Panc1 (cell line): ENCODE data around the gene RNF111. TPM values are rescaled to one million over a fixed set of nuclear protein-coding genes. Genes with fewer than 3 reads are reported as not detected.

Experiments
- ATAC-seq: fragments of 200-7000 bp; cut with Tn5 transposase; 2 replicates; pipeline ENCODE4 v1.9.1; 2020; ENCODE audit warnings: mild to moderate bottlenecking, moderate library complexity
- BruUV-seq: library from RNA; stranded (reverse); fragments of 400-500 nt; replicated peaks from 2 replicates; lab custom pipeline; 2021; lab: Mats Ljungman, UMichigan
- CTCF ChIA-PET: fragments of 300-600 bp; sonication (Branson Sonifier 250); formaldehyde crosslinking; loops from one replicate; lab custom pipeline; 2022; ENCODE audit warnings: antibody characterized with exemption; lab: Charles Lee
- POLR2A ChIA-PET: fragments of 300-600 bp; sonication (Branson Sonifier 250); formaldehyde crosslinking; loops from one replicate; lab custom pipeline; 2022; ENCODE audit warnings: antibody characterized with exemption; lab: Charles Lee
- DNase-seq: peaks from one replicate; pipeline ENCODE4 v3.0.0-alpha.2; 2010; ENCODE audit warnings: low read depth, low spot score
- H3K27ac ChIP-seq: 2 replicates; pipeline ENCODE4 v1.5.1; 2011; ENCODE audit warnings: mild to moderate bottlenecking, low read length, inconsistent platforms
- H3K27me3 ChIP-seq: fragments of 200-500 bp; sonication (Bioruptor generic); 2 replicates; pipeline ENCODE4 v1.6.0; 2014; ENCODE audit warnings: low read length, inconsistent platforms; ENCODE audit not compliant: control insufficient read depth, insufficient read depth
- H3K36me3 ChIP-seq: fragments of 200-500 bp; sonication (Bioruptor generic); 2 replicates; pipeline ENCODE4 v1.5.1; 2014; ENCODE audit warnings: inconsistent platforms, mild to moderate bottlenecking, low read length, moderate library complexity; ENCODE audit not compliant: control insufficient read depth, insufficient read depth
- H3K4me1 ChIP-seq: 2 replicates; pipeline ENCODE4 v1.5.1; 2011; ENCODE audit warnings: inconsistent platforms, mild to moderate bottlenecking, low read length, moderate library complexity; ENCODE audit not compliant: control insufficient read depth, insufficient read depth
- H3K4me3 ChIP-seq, 2 experiments: 2 replicates each; pipeline ENCODE4 v1.5.1; 2011 to 2012; ENCODE audit warnings: low read depth in 2 of 2, low read length in 2 of 2, mild to moderate bottlenecking in 2 of 2, inconsistent platforms in 1 of 2, moderate library complexity in 1 of 2
- H3K9me3 ChIP-seq: fragments of 200-500 bp; sonication (Bioruptor generic); 2 replicates; pipeline ENCODE4 v1.5.1; 2014; ENCODE audit warnings: low read depth, mild to moderate bottlenecking, inconsistent platforms, low read length, moderate library complexity; ENCODE audit not compliant: control insufficient read depth, insufficient read depth
- POLR2AphosphoS5 ChIP-seq: IDR thresholded peaks from 2 replicates; pipeline ENCODE4 v1.6.1; 2012; ENCODE audit warnings: mild to moderate bottlenecking, low read depth, low read length, moderate library complexity
- SIN3A ChIP-seq: IDR thresholded peaks from 2 replicates; pipeline ENCODE4 v1.6.1; 2012; ENCODE audit warnings: low read depth, mild to moderate bottlenecking, low read length, moderate library complexity, borderline replicate concordance; ENCODE audit not compliant: insufficient read depth
- TCF7L2 ChIP-seq: IDR thresholded peaks from 2 replicates; pipeline ENCODE4 v1.6.1; 2011; ENCODE audit warnings: mild to moderate bottlenecking, low read depth, low read length, inconsistent platforms
- in situ Hi-C: cut with HindIII; loops from 2 replicates; pipeline ENCODE4 v1.10.0; 2016; ENCODE audit warnings: low sequenced_read_pairs, low pct_unique_long_range_greater_than_20kb
- intact Hi-C: fragments of 100-400 bp; cut with micrococcal nuclease; formaldehyde crosslinking; loops from one replicate; pipeline ENCODE4 v1.10.0; 2022; ENCODE audit not compliant: unreplicated experiment
- total RNA-seq: library from RNA; stranded (reverse); gene quantifications from one replicate; pipeline ENCODE4 v1.2.1, GENCODE V29; 2021; ENCODE audit not compliant: unreplicated experiment
- TF ChIP-seq, protein P1 (sequence below): fragments of 450-650 bp; IDR thresholded peaks from 2 replicates; pipeline ENCODE4 v1.5.1; 2017; ENCODE audit warnings: mild to moderate bottlenecking
- TF ChIP-seq, protein P2 (sequence below), 2 experiments: IDR thresholded peaks; 2 replicates each; pipeline ENCODE4 v1.6.1; 2011 to 2012; ENCODE audit warnings: low read depth in 2 of 2, control low read depth in 1 of 2, low read length in 1 of 2, mild to moderate bottlenecking in 1 of 2, moderate library complexity in 1 of 2; ENCODE audit not compliant: insufficient read depth in 1 of 2

Gene RNF111
- total RNA-seq, 1 experiment from 2014 or later = 37.2 TPM

DNA sequence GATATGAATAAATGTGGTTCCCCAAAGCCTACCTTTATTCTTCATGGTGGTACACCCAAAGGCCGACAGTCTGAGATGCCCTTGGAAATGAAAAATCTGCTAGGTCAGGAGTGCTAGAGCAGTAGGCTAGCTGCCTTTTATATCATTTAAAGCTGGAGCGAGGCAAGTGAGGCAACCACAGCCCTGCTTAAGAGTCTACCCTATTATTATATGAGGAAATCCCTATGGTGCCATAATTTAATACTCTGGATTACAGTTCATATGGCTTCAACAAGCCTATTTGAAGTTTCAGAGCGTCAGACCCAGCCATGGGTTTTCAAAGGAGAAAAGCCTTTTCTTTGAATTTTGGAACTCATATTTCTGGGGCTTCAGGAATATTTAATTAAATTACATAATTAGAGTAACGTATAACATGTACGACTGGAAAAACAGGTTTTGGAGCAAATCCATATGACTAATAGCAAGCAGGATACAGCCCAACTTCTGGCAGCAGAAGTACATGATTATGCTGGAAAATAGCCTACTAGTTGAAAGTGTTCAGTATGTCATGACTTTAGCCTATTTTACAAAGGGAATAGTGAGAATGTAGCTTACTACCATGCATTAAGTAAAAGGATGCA lies 36.0 kb upstream of the RNF111 start:
- CTCF ChIA-PET = no interaction called here
- H3K27me3 ChIP-seq = no peaks in the 10 kb centered on the region
- TF ChIP-seq, protein P1, sequence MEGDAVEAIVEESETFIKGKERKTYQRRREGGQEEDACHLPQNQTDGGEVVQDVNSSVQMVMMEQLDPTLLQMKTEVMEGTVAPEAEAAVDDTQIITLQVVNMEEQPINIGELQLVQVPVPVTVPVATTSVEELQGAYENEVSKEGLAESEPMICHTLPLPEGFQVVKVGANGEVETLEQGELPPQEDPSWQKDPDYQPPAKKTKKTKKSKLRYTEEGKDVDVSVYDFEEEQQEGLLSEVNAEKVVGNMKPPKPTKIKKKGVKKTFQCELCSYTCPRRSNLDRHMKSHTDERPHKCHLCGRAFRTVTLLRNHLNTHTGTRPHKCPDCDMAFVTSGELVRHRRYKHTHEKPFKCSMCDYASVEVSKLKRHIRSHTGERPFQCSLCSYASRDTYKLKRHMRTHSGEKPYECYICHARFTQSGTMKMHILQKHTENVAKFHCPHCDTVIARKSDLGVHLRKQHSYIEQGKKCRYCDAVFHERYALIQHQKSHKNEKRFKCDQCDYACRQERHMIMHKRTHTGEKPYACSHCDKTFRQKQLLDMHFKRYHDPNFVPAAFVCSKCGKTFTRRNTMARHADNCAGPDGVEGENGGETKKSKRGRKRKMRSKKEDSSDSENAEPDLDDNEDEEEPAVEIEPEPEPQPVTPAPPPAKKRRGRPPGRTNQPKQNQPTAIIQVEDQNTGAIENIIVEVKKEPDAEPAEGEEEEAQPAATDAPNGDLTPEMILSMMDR = no peak
- no peak for TF ChIP-seq SIN3A
- TF ChIP-seq POLR2AphosphoS5 = no peak
- TF ChIP-seq TCF7L2 = no peak
- TF ChIP-seq, protein P2, sequence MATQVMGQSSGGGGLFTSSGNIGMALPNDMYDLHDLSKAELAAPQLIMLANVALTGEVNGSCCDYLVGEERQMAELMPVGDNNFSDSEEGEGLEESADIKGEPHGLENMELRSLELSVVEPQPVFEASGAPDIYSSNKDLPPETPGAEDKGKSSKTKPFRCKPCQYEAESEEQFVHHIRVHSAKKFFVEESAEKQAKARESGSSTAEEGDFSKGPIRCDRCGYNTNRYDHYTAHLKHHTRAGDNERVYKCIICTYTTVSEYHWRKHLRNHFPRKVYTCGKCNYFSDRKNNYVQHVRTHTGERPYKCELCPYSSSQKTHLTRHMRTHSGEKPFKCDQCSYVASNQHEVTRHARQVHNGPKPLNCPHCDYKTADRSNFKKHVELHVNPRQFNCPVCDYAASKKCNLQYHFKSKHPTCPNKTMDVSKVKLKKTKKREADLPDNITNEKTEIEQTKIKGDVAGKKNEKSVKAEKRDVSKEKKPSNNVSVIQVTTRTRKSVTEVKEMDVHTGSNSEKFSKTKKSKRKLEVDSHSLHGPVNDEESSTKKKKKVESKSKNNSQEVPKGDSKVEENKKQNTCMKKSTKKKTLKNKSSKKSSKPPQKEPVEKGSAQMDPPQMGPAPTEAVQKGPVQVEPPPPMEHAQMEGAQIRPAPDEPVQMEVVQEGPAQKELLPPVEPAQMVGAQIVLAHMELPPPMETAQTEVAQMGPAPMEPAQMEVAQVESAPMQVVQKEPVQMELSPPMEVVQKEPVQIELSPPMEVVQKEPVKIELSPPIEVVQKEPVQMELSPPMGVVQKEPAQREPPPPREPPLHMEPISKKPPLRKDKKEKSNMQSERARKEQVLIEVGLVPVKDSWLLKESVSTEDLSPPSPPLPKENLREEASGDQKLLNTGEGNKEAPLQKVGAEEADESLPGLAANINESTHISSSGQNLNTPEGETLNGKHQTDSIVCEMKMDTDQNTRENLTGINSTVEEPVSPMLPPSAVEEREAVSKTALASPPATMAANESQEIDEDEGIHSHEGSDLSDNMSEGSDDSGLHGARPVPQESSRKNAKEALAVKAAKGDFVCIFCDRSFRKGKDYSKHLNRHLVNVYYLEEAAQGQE (IDR thresholded peaks at IDR 0.05; ENCODE audit: insufficient read depth in 1 of 2, low read depth in 2 of 2, low read length in 1 of 2) = no peak
- intact Hi-C loops (no loop called here), in situ Hi-C loops (no loop called here)
- H3K27ac ChIP-seq = no peak overlapping the region
- H3K36me3 ChIP-seq = no peaks in the 10 kb centered on the region
- no peaks in the 10 kb centered on the region for H3K9me3 ChIP-seq
- ATAC-seq (no peak), DNase-seq (no peak)
- no peaks in the 10 kb centered on the region for H3K4me1 ChIP-seq
- no TSS peak for BruUV-seq
- H3K4me3 ChIP-seq = no peak overlapping the region
- POLR2A ChIA-PET = no interaction called here

DNA sequence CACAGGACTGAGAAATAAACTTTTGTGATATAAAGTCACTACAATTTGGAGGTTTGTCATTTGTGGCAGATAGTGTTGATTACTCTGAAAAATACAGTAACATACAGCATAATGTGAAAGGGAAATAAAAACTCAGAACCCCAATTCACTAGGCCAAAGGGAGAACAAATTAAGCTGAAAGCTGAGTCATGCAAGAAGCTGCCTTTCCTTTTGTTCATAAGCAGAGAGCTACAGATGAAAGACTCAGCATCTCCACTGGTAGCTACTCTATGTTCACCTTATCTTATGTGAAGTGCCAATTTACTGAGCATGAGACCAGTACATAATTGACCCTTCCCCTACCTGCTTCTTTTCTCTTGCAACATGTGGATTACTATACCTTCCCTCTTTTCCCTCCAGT lies 34.7 kb upstream of the RNF111 start:
- Histone ChIP-seq H3K4me1 (no peaks in the 10 kb centered on the region), H3K27me3 (no peaks in the 10 kb centered on the region), H3K9me3 (no peaks in the 10 kb centered on the region), H3K4me3 (no peak overlapping the region), H3K27ac (no peak overlapping the region), H3K36me3 (no peaks in the 10 kb centered on the region)
- TF ChIP-seq SIN3A (no peak), POLR2AphosphoS5 (no peak), TCF7L2 (no peak)
- TF ChIP-seq, protein P2 (IDR thresholded peaks at IDR 0.05; ENCODE audit: insufficient read depth in 1 of 2, low read depth in 2 of 2, low read length in 1 of 2) = no peak
- TF ChIP-seq, protein P1 = no peak
- ATAC-seq = no peak
- no TSS peak for BruUV-seq
- in situ Hi-C loops = no loop called here
- no peak for DNase-seq
- intact Hi-C loops = no loop called here
- POLR2A ChIA-PET = no interaction called here
- CTCF ChIA-PET = no interaction called here
